ENCODE data around the gene ATF2. TPM values are rescaled to one million over a fixed set of nuclear protein-coding genes. Genes with fewer than 3 reads are reported as not detected.

The ATF2 gene, protein sequence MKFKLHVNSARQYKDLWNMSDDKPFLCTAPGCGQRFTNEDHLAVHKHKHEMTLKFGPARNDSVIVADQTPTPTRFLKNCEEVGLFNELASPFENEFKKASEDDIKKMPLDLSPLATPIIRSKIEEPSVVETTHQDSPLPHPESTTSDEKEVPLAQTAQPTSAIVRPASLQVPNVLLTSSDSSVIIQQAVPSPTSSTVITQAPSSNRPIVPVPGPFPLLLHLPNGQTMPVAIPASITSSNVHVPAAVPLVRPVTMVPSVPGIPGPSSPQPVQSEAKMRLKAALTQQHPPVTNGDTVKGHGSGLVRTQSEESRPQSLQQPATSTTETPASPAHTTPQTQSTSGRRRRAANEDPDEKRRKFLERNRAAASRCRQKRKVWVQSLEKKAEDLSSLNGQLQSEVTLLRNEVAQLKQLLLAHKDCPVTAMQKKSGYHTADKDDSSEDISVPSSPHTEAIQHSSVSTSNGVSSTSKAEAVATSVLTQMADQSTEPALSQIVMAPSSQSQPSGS
- total RNA-seq: 24.1 TPM
- long read RNA-seq, full-length matches to known transcripts: 8 of 13 reads
- long read RNA-seq, partial matches to known transcripts: 4 of 13 reads
- long read RNA-seq, other reads (novel, unspliced or antisense): 1 of 13 reads

DNA sequence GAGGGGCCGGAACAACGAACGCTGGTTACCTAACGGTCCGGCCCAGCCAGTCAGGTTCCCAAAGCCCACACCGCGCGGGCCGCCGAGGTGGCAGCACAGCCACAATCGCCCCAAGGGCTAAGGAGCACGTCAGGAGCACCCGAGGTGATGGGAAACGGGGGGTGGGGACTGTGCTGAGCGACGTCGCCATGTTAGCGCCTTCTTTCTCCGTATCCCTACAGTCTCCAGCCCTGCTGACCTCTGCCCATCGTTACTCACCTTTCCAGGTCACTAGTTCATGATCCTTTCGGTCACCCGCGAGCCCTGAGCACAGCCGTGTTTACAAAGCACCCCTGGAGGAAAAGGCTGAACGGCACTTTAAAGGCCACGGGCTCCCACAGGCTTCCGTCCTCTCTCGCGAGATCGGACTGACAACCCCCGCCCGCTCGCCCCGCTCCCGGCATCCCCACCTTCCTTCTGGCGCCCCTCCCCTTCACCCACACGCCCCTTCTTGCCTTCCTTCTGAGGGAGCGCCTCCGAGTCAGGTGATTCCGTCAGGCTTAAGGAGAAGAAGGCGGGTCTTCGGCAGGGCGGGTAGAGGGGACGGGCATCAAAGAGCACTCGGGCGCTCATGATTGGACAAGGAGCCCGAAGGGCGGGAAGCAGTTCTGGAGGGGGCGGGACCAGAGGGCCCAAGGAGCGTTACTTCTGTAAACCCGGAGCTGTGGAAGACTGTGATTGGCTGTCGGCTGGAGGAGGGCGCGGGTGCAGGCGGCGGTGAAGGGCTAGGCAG is at the start of gene ATF2:
TSS of gene ATF2 (minus strand) at position 412 of the 772 bp plus-strand sequence. CDS start 31,760 bp downstream, outside the sequence.
- intact Hi-C loops (cut with micrococcal nuclease): no loop called here
- ATAC-seq: peak; percentile 97
- peak; percentile 97 for DNase-seq

DNA sequence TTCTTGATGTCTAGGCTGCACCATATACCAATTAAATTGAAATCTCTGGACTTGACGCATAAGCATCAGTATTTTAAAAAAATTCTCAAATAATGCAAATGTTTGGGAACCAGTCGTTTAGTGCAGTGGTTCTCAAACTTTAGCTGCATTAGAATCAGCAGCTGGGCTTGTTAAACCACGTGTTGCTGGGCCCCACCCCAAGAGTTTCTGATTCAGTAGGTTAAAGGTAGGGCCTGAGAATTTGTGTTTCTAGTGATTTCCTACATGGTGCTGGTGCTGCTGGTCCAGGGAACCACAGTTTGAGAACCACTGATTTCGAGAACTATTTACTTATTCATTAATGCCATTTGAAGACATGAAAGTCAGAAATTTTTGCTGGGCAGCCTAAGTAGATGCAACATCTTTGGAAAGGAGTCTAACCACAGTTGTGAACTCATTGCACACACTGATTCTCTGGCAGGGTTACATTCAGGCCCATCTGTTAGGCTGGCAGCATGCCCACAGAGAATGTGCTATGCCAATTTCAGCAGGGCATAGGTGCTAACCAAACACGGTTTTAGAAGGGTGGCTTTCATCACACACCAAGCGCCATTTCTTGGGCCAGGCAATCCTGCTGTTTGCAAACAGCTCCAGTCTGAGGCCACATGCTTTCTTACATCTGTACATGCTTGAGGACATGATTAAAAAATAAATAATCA is 39.9 kb upstream of the ATF2 start:
- ATAC-seq (peak; percentile 95), DNase-seq (peak; percentile 80)
- intact Hi-C loops (cut with micrococcal nuclease): no loop called here

DNA sequence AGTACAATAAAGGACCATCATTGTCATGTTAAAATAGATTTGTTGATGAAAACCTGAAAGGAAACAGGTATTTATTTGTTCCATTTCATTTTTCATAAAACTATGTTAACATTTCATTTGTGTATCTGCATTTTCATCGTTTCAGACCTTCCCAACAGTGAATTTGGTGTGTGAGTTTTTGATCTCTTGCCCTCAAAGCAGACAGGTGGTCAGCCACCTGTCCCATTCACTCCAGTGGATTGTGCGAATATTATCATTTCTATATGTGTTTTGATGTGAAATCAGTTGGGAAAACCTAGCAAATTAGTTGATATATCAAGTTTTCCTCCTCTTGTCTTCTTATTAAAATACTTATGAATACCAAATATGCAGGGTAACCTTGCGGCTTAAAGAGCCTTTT is 38.9 kb upstream of the ATF2 start:
- DNase-seq: no peak
- intact Hi-C loops (cut with micrococcal nuclease): no loop called here
- ATAC-seq: no peak

DNA sequence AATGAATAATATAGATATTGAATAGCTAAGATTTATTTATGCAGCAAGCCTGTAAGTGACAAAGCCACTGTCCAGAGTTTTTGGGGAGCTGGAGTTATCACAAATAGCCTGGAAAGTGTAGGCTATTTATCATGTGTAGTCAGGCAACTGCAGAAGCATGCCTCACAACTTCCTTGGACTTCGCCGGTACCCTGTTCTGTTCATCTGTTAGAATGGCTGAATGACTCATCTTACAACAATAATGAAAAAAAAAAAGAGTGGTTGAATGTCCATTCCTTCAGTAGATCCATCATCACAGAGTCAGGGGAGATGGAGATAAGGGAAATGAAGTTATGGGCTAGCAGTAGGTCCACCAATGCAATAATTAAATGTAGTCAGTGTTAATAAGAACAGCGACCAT is 37.5 kb upstream of the ATF2 start:
- ATAC-seq (no peak), DNase-seq (no peak)
- intact Hi-C loops (cut with micrococcal nuclease): no loop called here

DNA sequence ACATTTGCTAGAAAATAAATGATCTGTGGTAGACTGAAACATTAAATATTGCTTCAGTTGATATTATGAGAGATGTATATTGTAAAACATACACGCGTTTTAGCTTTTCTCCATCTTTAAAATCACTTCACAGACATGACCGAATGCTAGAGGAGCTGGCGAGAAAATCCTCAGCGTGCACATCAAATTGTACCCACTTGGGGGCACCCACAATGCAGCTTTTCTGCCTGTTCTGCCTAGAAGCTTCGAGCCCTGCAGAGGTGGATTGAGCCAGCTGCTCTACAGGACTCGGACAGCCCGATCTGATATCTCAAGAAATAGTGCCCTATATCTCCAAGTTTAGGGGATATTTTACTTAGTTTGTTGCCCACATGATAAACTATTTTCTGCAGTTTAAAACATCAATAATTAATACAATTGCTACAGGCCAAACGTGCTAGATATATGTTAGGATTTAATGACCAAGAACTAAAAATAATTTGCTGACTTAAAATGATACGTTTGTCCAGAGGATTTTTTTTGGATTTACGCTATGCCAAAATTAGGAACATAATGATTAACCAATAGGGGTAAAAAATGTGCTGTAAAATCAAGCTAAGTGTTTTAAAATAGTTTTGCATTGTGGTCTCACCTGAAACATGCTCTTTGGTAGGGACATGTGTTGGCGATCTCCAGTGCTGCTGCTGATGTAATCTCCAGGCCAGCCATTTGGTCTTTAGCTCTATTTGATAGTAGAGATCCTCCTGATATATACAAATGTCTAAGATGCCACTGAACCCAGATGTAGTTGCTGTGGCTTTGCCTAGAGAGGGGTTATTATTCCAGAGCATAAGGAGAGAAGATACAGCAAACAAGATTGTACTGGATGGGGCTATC is 35.9 kb upstream of the ATF2 start:
- ATAC-seq (peak; percentile 71), DNase-seq (peak; percentile 38)
- intact Hi-C loops (cut with micrococcal nuclease): no loop called here

DNA sequence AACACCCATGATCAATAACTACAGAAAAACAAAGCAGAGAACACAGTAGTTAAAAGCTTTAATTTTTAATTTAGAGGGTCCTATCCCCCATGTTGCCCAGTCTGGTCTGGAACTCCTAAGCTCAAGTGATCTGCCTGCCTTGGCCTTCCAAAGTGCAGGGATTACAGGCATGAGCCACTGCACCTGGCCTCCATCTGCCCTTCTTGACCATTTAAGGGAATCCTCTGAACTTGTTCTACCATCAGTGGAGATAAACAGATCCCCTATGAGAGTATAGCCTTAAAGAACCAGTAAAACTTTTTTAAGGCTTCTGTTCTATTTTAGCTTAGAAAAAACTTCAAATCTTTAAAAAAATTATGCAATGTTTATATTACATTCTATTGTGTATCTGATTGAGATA is 27.0 kb upstream of the ATF2 start:
- no peak for ATAC-seq
- DNase-seq: no peak
- intact Hi-C loops (cut with micrococcal nuclease): no loop called here

DNA sequence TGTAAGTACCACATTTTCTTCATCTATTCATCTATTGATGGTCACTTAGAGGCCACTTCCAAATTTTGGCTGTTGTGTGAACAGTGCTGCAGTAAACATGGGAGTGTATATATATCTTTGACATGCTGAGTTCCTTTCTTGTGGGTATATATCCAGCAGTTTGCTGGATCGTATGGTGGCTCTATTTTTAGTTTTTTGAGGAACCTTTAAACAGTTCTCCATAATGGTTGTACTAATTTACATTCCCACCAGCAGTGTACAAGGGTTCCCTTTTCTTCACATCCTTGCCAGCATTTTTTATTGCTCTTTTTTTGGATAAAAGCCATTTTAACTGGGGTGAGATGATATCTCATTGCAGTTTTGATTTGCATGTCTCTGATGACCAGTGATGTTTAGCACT is 20.8 kb upstream of the ATF2 start:
- intact Hi-C loops (cut with micrococcal nuclease): no loop called here
- ATAC-seq (no peak), DNase-seq (no peak)

DNA sequence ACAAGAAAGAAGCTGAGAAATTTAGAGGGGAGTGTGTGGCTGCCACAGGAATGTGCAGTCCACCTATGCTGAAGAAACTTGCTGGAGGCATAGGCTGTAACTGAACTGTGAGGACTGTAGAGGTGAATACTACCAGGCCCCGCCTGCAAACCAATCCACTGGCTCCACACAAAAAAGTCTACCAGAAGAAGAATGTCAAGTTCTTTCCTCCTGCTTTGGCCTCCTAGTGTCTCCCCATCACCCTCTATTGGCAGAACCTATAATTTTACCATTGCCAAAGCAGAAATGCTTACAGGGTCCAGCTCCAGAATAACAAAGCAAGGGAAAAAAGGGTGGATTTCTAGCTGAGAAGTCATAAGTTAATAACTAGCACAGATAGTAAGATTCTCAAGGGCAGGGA is 19.4 kb upstream of the ATF2 start:
- DNase-seq (no peak), ATAC-seq (no peak)
- intact Hi-C loops (cut with micrococcal nuclease): no loop called here

DNA sequence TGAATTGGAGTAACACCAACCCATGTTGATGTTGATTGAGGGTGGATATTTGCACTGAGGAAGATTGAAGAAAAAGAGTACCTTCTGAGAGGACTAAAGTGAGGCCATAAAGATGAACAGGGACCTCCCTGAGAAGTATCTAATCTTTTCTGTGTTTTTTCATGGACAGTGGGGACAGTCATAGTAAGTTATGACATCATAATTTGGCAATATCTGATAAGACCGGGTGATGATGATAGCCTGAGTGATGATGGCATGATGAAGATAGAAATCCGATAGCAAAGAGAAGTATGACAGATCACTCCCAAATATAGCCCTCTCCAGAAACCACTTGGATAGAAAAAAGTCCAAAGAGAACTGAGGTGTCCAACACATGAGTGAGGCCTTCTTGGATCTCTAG is 15.7 kb upstream of the ATF2 start:
- no peak for ATAC-seq
- intact Hi-C loops (cut with micrococcal nuclease): no loop called here
- no peak for DNase-seq

DNA sequence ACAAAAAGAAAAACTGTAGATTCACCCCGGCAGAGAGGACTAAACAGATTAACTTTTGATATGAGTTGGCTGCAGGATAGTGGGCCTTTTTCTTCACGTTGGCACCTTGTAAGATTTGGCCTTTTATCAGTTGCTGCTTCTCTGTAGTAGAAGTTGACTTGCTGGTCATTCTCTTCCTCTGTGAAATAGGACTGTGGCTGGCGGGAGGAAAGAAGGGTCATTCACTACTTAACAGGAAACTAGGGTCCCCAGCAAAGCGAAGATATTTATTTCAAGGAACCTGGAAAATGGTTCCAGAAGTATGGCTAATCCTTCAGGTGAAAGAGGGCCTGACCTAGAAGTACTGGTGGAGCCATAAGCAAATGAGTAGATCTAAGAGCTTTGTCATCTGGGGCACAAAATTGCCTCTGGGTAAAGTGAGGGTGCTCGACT is 13.9 kb upstream of the ATF2 start:
- no peak for ATAC-seq

DNA sequence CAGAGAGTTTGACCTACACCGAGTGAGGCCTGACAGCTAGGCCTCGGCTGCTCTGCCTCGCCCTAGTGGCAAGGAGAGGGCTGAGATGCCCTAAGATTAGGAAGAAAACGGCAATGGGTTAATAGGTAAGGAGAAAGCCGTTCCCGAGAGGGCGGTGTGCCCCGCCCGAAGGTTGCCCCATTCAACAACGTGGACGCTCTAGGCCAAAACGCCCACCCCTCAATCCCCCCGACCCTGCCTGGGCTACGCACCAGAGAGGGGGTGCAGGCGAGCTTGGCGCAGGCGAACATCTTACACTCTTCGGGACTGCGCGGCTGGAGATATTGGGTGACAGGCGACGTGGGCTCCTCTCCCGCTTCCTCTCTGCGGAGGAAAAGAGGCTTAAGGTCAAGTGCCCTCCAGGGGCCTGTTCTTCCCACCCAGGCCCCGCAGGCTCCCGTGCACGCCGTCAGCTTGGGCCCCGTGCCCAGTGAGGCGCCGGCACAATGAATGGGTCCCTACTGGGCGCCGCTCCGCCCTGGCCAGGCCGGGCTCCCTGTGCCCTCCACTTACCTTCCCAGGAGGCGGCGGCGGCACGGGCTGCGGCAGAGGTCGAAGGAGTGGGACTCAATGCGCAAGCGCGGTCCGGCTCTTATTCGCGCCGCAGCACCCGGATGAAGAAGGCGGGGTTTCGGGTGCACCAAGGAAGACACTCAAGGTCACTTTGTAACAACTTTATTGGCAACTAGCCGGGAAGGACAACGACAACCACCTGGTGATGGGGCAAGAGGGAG is 13.3 kb upstream of the ATF2 start, which contains the start of gene ATP5MC3:
TSS of gene ATP5MC3 (minus strand) at position 607 of the 773 bp plus-strand sequence. CDS start at position 290, 317 bp downstream.
- ATAC-seq (peak; percentile 97), DNase-seq (peak; percentile 97)
- intact Hi-C loops (cut with micrococcal nuclease): no loop called here

More for the DNA sequence above, 13.9 kb upstream of the ATF2 start:
- no peak for DNase-seq
- intact Hi-C loops (cut with micrococcal nuclease): no loop called here

DNA sequence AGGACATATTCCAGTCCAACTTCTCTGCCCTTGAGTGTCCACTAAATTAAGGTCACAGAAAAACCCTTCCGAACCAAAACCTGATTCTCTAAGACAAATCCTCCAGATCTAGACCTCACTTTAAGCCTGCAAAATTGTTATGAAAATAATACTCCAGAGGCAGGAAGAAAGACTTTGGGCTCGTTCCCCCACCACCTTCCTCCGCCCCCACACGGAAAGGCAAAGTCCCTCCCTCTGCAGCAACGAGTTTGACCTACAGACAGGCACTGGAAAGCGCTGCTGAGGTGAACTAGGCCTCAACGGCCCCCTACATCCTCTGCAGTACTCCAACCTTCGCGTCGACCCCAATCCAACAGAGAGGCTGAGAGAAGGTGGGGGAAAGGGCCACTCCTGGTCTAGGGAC is 12.7 kb upstream of the ATF2 start:
- DNase-seq (peak; percentile 43), ATAC-seq (peak; percentile 82)
- intact Hi-C loops (cut with micrococcal nuclease): no loop called here

DNA sequence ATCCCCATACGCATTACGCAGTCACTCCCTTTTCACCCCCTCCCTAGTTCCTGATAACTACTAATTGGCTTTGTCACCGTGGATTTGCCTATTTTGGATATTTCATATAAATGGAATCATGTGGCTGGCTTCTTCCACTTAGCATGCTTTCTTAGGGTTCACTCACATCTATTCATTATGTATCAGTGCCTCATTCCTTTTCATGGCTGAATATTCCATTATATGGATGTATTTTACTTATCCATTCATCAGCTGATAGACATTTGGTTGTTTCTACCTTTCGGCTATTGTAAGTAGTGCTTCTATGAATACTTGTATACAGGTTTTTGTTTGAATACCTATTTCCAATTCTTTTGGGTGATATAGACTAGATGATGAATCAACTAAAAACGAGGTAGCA is 8.6 kb upstream of the ATF2 start:
- intact Hi-C loops (cut with micrococcal nuclease): no loop called here
- no peak for DNase-seq
- no peak for ATAC-seq

DNA sequence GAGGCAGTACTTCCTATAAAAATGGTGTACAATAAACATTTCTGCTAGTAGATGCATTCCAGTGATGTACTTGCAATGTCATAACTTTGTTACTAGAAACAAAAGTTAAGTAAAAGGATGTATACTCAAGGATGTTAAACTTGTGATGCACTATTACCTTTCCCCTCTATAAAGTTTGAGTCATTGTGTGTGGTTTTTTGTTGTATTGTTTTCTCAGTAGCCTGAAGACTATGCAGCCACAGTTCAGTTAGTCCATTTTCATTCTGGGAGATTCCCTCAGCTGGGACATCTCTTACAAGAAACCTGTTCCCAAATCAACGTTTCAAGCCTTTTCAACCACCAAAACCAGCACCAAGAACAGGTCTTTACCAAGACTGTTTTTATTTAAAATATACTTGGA is 7.9 kb upstream of the ATF2 start:
- DNase-seq: no peak
- intact Hi-C loops (cut with micrococcal nuclease): no loop called here
- no peak for ATAC-seq

DNA sequence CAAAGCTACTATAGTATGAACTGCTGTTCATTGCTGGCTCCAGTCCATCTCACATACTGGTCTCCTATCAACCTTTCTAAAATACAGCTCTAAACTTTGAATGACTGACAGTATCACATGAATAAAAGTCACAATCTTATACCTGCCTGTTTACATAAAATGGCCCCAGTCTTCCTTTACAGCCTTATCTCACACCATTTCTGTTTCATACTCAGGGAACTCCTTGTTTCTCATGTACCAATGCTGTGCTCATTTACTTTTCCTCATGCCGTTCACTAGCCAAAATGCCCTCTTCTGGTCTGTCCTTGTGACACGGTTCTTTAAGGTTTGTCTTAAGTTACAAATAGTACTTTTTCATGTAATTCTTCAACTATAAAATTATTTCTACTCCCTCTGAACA is 7.3 kb upstream of the ATF2 start:
- intact Hi-C loops (cut with micrococcal nuclease): no loop called here
- ATAC-seq: peak; percentile 10
- DNase-seq: no peak

DNA sequence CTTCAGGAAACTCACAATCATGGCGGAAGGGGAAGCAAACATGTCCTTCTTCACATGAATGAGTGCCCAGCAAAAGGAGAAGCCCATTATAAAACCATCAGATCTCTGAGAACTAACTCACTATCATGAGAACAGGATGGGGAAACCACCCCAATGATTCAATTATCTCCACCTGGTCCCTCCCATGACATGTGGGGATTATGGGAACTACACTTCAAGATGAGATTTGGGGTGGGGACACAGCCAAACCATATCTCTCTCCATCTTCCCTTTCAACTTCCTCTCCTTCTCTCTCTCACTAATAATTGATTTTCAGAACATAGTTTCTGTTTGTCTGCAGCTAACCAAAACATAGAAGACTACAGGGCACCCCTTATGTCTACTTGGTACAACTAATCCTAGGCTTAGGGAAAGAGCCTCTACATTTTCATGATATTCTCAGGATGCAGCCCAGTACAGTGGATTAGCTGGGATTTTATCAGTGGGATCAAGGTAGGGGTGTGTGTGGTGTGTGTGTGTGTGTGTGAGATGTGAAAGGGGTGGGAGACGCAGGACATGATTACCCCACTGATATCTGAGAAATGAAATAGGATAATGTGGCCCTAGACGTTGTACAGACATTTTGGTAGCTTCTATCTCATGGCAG is 2.8 kb upstream of the ATF2 start:
- ATAC-seq (no peak), DNase-seq (no peak)
- intact Hi-C loops (cut with micrococcal nuclease): no loop called here

DNA sequence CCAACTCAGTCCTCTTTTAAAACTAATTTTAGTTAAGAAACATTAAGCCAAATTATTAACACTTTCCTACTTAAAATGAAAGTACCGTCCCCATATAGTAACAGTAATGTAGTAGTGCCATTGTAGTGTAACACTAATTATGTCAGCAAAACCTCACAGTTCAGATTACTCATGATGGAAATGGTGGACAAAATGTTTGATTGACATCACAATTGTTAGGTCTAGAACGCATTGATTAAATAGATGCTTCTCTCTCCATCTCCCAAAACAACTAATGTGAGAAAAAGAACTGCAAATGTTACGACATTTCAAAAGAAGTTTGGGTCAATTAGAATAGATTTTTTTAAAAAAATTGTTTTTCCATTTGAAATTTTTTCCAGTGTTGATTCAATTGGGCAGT is 1.2 kb upstream of the ATF2 start:
- intact Hi-C loops (cut with micrococcal nuclease): no loop called here
- ATAC-seq (no peak), DNase-seq (no peak)

All from left ventricle myocardium superior (tissue), 1 donor.